Measurements from ENCODE around the gene TMEM50B. TPM values are rescaled to one million over a fixed set of nuclear protein-coding genes. Genes with fewer than 3 reads are reported as not detected.

The TMEM50B gene
- total and polyA plus RNA-seq, 2 experiments from 2014 or later, result 25.1 to 26.1 TPM

DNA sequence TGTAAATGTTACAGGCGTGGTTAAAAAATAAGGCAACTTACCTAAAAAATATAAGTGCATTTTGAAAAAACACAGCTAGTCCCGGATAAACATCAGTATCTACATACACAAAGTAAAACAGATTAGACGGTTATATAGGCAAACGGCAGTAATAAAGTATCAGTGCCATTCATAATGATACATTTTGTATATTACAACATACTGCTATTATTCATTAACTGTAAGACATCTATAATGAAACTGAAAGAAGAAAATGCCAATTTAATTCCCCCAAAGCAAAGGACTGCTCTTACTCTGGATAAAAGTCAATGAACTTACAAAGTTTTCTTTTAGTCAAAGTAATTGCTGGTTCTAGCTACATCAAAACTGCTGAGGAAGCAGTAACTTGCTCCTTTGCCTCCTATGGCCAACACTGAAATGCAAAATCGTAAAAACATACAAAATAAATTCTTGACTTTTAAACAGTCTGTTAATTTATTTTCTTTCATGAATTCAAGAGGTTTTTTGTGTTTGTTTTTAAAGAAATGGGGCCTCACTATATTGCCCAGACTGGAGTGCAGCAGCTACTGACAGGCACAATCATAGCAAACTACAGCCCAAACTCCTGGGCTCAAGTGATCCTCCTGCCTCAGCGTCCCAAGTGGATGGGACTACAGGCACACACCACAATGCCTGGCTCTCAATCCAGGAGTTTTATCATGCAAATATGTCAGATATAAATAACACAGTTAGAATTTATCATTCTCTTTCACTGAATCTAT is 23.9 kb downstream of the TMEM50B start:
- no peak overlapping the region for H2AFZ ChIP-seq
- ATAC-seq (no peak), DNase-seq (ENCODE audit: low spot score) (no peak)
- H3K4me1 ChIP-seq (ENCODE audit: insufficient read depth), result peaks cover 8% of the 10 kb centered on the region; the same call in 1 of the 2 replicates
- no peaks in the 10 kb centered on the region for H3K79me2 ChIP-seq (replicated peaks; ENCODE audit: insufficient read depth)
- no peaks in the 10 kb centered on the region for H3K27me3 ChIP-seq (ENCODE audit: insufficient read depth)
- H3K27me3 Mint-ChIP-seq (ENCODE audit: insufficient read depth, low read depth, poor library complexity), result no peaks in the 10 kb centered on the region
- H3K4me2 ChIP-seq, result no peak overlapping the region
- H3F3A ChIP-seq (replicated peaks; ENCODE audit: low read depth), result no peaks in the 10 kb centered on the region
- H3K9me3 Mint-ChIP-seq, result no peaks in the 10 kb centered on the region
- TF ChIP-seq STAT1 (IDR thresholded peaks at IDR 0.05; ENCODE audit: unreplicated experiment), result no peak
- TF ChIP-seq EZH2phosphoT487 (IDR thresholded peaks at IDR 0.05; ENCODE audit: unreplicated experiment), result no peak
- peaks cover 5% of the 10 kb centered on the region; the same call in 1 of the 3 replicates for H3K36me3 Mint-ChIP-seq (ENCODE audit: low read depth)
- no peaks in the 10 kb centered on the region for H3K9me2 ChIP-seq (ENCODE audit: insufficient read depth)
- peaks cover 4% of the 10 kb centered on the region for H4K20me1 ChIP-seq (replicated peaks; ENCODE audit: insufficient read depth)
- no peak overlapping the region for H3K27ac Mint-ChIP-seq
- H3K36me3 ChIP-seq (ENCODE audit: insufficient read depth), result no peaks in the 10 kb centered on the region; the same call in 1 of the 2 replicates
- no peak overlapping the region for H3K27ac ChIP-seq (ENCODE audit: low read depth)
- H3K4me1 Mint-ChIP-seq, result peaks cover 9% of the 10 kb centered on the region
- no peak overlapping the region for H3K4me3 ChIP-seq
- H3K4me3 Mint-ChIP-seq, result no peak overlapping the region

DNA sequence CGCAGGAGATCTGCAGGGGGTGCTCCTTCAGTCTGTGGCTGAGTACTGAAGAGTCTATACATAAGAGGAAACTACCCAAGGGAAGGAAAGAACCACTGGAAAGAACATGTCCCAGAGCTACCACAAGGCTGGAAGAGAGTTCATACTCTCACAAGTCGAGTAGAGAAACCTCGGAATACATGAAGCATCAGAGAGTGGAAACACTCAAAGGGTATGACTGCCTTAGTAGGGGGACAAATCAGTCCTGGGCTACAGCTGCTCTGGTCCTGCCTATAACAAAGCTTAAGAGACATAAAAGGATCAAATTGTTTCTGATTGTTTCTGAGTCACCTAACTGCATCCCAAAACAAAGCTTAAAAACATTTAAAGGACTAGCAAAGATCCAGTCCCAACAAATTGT is 27.4 kb downstream of the TMEM50B start:
- no peak overlapping the region for H3K4me2 ChIP-seq
- H3K9me2 ChIP-seq (ENCODE audit: insufficient read depth), result no peaks in the 10 kb centered on the region
- no peaks in the 10 kb centered on the region for H3K27me3 ChIP-seq (ENCODE audit: insufficient read depth)
- DNase-seq (ENCODE audit: low spot score) (no peak), ATAC-seq (no peak)
- Mint-ChIP-seq H3K9me3 (no peaks in the 10 kb centered on the region), H3K4me1 (peaks cover 7% of the 10 kb centered on the region; the same call in 2 of the 3 replicates), H3K36me3 (ENCODE audit: low read depth) (peaks cover 5% of the 10 kb centered on the region; the same call in 1 of the 3 replicates), H3K4me3 (no peak overlapping the region), H3K27me3 (ENCODE audit: insufficient read depth, low read depth, poor library complexity) (no peaks in the 10 kb centered on the region), H3K27ac (no peak overlapping the region)
- H3K27ac ChIP-seq (ENCODE audit: low read depth), result no peak overlapping the region
- H3K4me1 ChIP-seq (ENCODE audit: insufficient read depth), result no peaks in the 10 kb centered on the region
- no peaks in the 10 kb centered on the region for H3K79me2 ChIP-seq (replicated peaks; ENCODE audit: insufficient read depth)
- H3F3A ChIP-seq (replicated peaks; ENCODE audit: low read depth), result no peaks in the 10 kb centered on the region
- peaks cover 4% of the 10 kb centered on the region; the same call in 1 of the 2 replicates for H4K20me1 ChIP-seq (replicated peaks; ENCODE audit: insufficient read depth)
- no peaks in the 10 kb centered on the region; the same call in 1 of the 2 replicates for H3K36me3 ChIP-seq (ENCODE audit: insufficient read depth)
- no peak overlapping the region for H2AFZ ChIP-seq
- no peak overlapping the region for H3K4me3 ChIP-seq
- no peak for TF ChIP-seq JUNB (IDR thresholded peaks at IDR 0.05; ENCODE audit: unreplicated experiment)
- TF ChIP-seq, protein P1, sequence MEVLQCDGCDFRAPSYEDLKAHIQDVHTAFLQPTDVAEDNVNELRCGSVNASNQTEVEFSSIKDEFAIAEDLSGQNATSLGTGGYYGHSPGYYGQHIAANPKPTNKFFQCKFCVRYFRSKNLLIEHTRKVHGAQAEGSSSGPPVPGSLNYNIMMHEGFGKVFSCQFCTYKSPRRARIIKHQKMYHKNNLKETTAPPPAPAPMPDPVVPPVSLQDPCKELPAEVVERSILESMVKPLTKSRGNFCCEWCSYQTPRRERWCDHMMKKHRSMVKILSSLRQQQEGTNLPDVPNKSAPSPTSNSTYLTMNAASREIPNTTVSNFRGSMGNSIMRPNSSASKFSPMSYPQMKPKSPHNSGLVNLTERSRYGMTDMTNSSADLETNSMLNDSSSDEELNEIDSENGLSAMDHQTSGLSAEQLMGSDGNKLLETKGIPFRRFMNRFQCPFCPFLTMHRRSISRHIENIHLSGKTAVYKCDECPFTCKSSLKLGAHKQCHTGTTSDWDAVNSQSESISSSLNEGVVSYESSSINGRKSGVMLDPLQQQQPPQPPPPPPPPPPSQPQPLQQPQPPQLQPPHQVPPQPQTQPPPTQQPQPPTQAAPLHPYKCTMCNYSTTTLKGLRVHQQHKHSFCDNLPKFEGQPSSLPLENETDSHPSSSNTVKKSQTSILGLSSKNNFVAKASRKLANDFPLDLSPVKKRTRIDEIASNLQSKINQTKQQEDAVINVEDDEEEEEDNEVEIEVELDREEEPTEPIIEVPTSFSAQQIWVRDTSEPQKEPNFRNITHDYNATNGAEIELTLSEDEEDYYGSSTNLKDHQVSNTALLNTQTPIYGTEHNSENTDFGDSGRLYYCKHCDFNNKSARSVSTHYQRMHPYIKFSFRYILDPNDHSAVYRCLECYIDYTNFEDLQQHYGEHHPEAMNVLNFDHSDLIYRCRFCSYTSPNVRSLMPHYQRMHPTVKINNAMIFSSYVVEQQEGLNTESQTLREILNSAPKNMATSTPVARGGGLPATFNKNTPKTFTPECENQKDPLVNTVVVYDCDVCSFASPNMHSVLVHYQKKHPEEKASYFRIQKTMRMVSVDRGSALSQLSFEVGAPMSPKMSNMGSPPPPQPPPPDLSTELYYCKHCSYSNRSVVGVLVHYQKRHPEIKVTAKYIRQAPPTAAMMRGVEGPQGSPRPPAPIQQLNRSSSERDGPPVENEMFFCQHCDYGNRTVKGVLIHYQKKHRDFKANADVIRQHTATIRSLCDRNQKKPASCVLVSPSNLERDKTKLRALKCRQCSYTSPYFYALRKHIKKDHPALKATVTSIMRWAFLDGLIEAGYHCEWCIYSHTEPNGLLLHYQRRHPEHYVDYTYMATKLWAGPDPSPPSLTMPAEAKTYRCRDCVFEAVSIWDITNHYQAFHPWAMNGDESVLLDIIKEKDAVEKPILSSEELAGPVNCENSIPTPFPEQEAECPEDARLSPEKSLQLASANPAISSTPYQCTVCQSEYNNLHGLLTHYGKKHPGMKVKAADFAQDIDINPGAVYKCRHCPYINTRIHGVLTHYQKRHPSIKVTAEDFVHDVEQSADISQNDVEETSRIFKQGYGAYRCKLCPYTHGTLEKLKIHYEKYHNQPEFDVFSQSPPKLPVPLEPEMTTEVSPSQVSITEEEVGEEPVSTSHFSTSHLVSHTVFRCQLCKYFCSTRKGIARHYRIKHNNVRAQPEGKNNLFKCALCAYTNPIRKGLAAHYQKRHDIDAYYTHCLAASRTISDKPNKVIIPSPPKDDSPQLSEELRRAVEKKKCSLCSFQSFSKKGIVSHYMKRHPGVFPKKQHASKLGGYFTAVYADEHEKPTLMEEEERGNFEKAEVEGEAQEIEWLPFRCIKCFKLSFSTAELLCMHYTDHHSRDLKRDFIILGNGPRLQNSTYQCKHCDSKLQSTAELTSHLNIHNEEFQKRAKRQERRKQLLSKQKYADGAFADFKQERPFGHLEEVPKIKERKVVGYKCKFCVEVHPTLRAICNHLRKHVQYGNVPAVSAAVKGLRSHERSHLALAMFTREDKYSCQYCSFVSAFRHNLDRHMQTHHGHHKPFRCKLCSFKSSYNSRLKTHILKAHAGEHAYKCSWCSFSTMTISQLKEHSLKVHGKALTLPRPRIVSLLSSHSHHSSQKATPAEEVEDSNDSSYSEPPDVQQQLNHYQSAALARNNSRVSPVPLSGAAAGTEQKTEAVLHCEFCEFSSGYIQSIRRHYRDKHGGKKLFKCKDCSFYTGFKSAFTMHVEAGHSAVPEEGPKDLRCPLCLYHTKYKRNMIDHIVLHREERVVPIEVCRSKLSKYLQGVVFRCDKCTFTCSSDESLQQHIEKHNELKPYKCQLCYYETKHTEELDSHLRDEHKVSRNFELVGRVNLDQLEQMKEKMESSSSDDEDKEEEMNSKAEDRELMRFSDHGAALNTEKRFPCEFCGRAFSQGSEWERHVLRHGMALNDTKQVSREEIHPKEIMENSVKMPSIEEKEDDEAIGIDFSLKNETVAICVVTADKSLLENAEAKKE (CRISPR knock-in tag; IDR thresholded peaks at IDR 0.05), result no peak
- no peak for TF ChIP-seq EZH2phosphoT487 (IDR thresholded peaks at IDR 0.05; ENCODE audit: unreplicated experiment)
- no peak for TF ChIP-seq ZNF114 (CRISPR knock-in tag; IDR thresholded peaks at IDR 0.05)
- TF ChIP-seq, protein P2, sequence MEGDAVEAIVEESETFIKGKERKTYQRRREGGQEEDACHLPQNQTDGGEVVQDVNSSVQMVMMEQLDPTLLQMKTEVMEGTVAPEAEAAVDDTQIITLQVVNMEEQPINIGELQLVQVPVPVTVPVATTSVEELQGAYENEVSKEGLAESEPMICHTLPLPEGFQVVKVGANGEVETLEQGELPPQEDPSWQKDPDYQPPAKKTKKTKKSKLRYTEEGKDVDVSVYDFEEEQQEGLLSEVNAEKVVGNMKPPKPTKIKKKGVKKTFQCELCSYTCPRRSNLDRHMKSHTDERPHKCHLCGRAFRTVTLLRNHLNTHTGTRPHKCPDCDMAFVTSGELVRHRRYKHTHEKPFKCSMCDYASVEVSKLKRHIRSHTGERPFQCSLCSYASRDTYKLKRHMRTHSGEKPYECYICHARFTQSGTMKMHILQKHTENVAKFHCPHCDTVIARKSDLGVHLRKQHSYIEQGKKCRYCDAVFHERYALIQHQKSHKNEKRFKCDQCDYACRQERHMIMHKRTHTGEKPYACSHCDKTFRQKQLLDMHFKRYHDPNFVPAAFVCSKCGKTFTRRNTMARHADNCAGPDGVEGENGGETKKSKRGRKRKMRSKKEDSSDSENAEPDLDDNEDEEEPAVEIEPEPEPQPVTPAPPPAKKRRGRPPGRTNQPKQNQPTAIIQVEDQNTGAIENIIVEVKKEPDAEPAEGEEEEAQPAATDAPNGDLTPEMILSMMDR (conservative IDR thresholded peaks at IDR 0.05; ENCODE audit: low read depth in 2 of 2), result no peak
- no peak for TF ChIP-seq STAT1 (IDR thresholded peaks at IDR 0.05; ENCODE audit: unreplicated experiment)
- TF ChIP-seq EZH2 (IDR thresholded peaks at IDR 0.05; ENCODE audit: low read depth, unreplicated experiment), result no peak
- TF ChIP-seq ZNF331 (CRISPR knock-in tag; IDR thresholded peaks at IDR 0.05; ENCODE audit: low read depth), result no peak
- no peak for TF ChIP-seq CREB1 (CRISPR knock-in tag; IDR thresholded peaks at IDR 0.05; ENCODE audit: low read depth)

Measured in GM23338 (cell line).